Stimulated activated naive CD8-positive, alpha-beta T cell treated with anti-CD3 and anti-CD28 coated beads, Interleukin-15, Interleukin-2, amounts not matched to agents 100 ng/mL and 50 ng/mL, for 24 hours (primary cell): ENCODE measurements around the gene DDX60.
"Not testable (repeated sequence)": the region's sequence is repeated elsewhere in the genome, so short reads cannot be mapped to it uniquely, and the experiment has no call there.

ENCODE experiments used
- H3K27ac Mint-ChIP-seq: one replicate; pipeline ENCODE4 v1.8.0; 2021; ENCODE audit warnings: mild to moderate bottlenecking, mixed read lengths
- H3K27me3 Mint-ChIP-seq: one replicate; pipeline ENCODE4 v1.8.0; 2021; ENCODE audit warnings: mixed read lengths
- H3K36me3 Mint-ChIP-seq: one replicate; pipeline ENCODE4 v1.8.0; 2021; ENCODE audit warnings: low read depth, mixed read lengths
- H3K4me1 Mint-ChIP-seq: one replicate; pipeline ENCODE4 v1.8.0; 2021; ENCODE audit warnings: low read depth, mixed read lengths
- H3K4me3 Mint-ChIP-seq: one replicate; pipeline ENCODE4 v1.8.0; 2021; ENCODE audit warnings: mild to moderate bottlenecking, mixed read lengths
- H3K9me3 Mint-ChIP-seq: one replicate; pipeline ENCODE4 v1.8.0; 2021; ENCODE audit warnings: mixed read lengths

DDX60 gene

DNA sequence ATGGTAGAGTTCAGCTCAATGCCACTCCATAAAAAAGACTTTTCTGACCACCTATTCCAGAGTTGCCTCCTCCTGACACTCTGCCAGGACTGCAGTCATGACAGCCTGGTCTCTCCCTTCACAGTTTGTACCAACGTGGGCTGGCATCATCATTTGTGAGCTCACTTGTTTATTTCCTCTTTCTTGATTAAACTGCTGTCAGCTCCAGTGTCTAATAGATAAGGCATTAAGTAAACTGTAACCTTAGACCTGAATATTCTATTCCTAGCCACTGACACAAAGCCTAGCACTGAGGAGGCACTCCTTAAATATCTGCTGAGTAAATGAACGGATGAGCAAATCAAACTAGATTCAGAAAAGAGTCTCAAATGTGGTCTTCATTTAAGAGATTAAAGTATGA, 48.7 kb downstream of the DDX60 start:
- peaks cover 59% of the 10 kb centered on the region for H3K36me3 Mint-ChIP-seq
- H3K27me3 Mint-ChIP-seq, result no peaks in the 10 kb centered on the region
- no peaks in the 10 kb centered on the region for H3K9me3 Mint-ChIP-seq
- no peak overlapping the region for H3K27ac Mint-ChIP-seq
- no peak overlapping the region for H3K4me3 Mint-ChIP-seq
- H3K4me1 Mint-ChIP-seq, result peaks cover 8% of the 10 kb centered on the region

GRCh38 chr4:168265327-168265726, 53.2 kb downstream of the DDX60 start:
- no peaks in the 10 kb centered on the region for H3K9me3 Mint-ChIP-seq
- peaks cover 60% of the 10 kb centered on the region for H3K36me3 Mint-ChIP-seq
- no peaks in the 10 kb centered on the region for H3K27me3 Mint-ChIP-seq
- no peak overlapping the region for H3K4me3 Mint-ChIP-seq
- no peaks in the 10 kb centered on the region for H3K4me1 Mint-ChIP-seq
- no peak overlapping the region for H3K27ac Mint-ChIP-seq

DNA sequence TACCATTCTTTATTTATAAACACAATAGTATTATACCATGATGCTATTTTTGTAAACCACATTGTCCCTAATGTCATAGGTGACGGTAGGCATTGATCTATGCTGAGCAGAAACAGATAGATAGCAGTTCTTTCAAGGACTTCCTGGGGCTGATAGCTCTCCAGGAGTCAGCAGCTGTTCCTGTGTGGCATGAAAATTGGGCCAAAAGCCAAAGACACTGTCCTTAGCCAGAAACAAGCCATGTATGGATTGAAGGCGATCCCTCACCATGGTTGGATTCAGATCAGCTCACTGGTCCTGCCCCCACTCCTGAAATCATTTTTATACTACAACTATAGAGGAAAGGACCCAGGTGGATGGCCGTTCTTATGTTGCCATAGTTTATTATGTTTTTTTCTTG, 53.6 kb downstream of the DDX60 start:
- Mint-ChIP-seq H3K36me3 (peaks cover 60% of the 10 kb centered on the region), H3K27me3 (no peaks in the 10 kb centered on the region), H3K4me1 (no peaks in the 10 kb centered on the region), H3K27ac (no peak overlapping the region), H3K9me3 (no peaks in the 10 kb centered on the region), H3K4me3 (no peak overlapping the region)

GRCh38 chr4:168263039-168263438, 55.5 kb downstream of the DDX60 start:
- Mint-ChIP-seq H3K4me3 (no peak overlapping the region), H3K27ac (no peak overlapping the region), H3K27me3 (no peaks in the 10 kb centered on the region), H3K4me1 (no peaks in the 10 kb centered on the region), H3K9me3 (no peaks in the 10 kb centered on the region), H3K36me3 (peaks cover 44% of the 10 kb centered on the region)

DNA sequence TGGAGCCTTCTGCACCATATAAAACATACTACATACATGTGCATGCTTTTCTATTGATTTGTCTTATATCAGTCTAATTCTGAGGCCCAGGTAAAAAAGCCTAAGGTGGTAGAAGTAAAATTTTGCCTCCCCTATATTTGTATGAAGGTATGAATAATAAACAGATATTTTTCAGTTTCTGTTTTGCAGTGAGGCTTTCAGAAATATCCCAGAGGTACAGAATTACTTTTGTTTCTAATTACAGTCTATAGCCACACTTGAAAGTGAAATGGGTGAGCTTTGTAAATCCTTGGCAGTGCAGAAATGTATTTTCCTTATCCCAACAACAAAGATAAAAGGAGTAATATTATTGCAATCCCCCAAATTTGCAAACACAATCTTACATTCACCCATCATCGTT, 59.5 kb downstream of the DDX60 start:
- Mint-ChIP-seq H3K4me1 (peaks cover 3% of the 10 kb centered on the region), H3K36me3 (peaks cover 49% of the 10 kb centered on the region), H3K9me3 (no peaks in the 10 kb centered on the region), H3K4me3 (no peak overlapping the region), H3K27me3 (no peaks in the 10 kb centered on the region), H3K27ac (no peak overlapping the region)

GRCh38 chr4:168257768-168258167, 60.8 kb downstream of the DDX60 start:
- Mint-ChIP-seq H3K27ac (no peak overlapping the region), H3K4me1 (peaks cover 3% of the 10 kb centered on the region), H3K27me3 (no peaks in the 10 kb centered on the region), H3K36me3 (peaks cover 52% of the 10 kb centered on the region), H3K9me3 (no peaks in the 10 kb centered on the region), H3K4me3 (no peak overlapping the region)

DNA sequence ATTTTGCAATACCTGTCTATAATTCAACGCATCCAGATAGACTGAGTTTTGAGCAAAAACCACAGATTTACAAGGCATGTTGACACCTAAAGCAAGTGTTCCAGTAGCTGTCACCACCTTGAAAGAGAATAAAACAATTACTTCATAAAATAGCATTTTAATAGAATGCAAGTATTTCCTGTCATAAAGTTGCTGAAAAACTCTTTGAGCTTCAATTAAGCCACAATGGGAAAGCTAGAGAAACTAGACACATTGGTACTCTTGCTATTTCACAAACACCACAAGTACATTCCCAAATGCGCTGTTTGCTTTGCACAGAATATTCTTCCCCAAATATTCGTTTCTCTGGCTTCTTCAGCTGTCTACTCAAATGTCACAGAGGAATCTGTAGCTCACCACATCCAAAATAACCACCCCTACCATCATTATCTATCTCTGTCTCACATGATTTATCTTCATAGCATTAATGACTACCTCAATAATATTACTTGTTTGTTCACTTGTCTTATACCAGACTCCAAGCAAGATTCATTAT, 70.3 kb downstream of the DDX60 start:
- H3K27ac Mint-ChIP-seq, result no peak overlapping the region
- H3K4me3 Mint-ChIP-seq, result no peak overlapping the region
- H3K36me3 Mint-ChIP-seq, result peaks cover 71% of the 10 kb centered on the region
- no peaks in the 10 kb centered on the region for H3K4me1 Mint-ChIP-seq
- peaks cover under 1% of the 10 kb centered on the region for H3K9me3 Mint-ChIP-seq
- no peaks in the 10 kb centered on the region for H3K27me3 Mint-ChIP-seq

GRCh38 chr4:168247603-168248002, 70.9 kb downstream of the DDX60 start:
- H3K4me1 Mint-ChIP-seq, result no peaks in the 10 kb centered on the region
- H3K9me3 Mint-ChIP-seq, result peaks cover 7% of the 10 kb centered on the region
- no peak overlapping the region for H3K27ac Mint-ChIP-seq
- no peak overlapping the region for H3K4me3 Mint-ChIP-seq
- peaks cover 73% of the 10 kb centered on the region for H3K36me3 Mint-ChIP-seq
- H3K27me3 Mint-ChIP-seq, result no peaks in the 10 kb centered on the region

- Mint-ChIP-seq H3K27me3 (no peaks in the 10 kb centered on the region), H3K27ac (no peak overlapping the region), H3K36me3 (peaks cover 75% of the 10 kb centered on the region), H3K4me3 (no peak overlapping the region), H3K9me3 (peaks cover 18% of the 10 kb centered on the region), H3K4me1 (peaks cover 10% of the 10 kb centered on the region)
Measured at GRCh38 chr4:168241953-168242352, 76.6 kb downstream of the DDX60 start.

DNA sequence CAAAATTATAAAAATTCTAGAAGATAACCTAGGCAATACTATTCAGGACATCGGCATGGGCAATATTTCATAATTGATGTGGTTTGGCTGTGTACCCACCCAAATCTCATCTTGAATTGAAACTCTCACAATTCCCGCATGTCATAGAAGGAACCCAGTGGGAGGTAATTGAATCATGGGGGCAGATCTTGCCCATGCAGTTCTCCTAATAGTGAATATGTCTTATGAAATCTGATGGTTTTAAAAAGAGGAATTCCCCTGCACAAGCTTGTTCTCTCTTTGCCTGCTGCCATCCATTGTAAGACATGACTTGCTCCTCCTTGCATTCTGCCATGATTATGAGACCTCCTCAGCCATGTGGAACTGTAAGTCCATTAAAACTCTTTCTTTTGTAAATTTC, 77.7 kb downstream of the DDX60 start:
- Mint-ChIP-seq H3K36me3 (peaks cover 73% of the 10 kb centered on the region), H3K27ac (no peak overlapping the region), H3K27me3 (no peaks in the 10 kb centered on the region), H3K9me3 (peaks cover 18% of the 10 kb centered on the region), H3K4me1 (peaks cover 10% of the 10 kb centered on the region), H3K4me3 (no peak overlapping the region)

DNA sequence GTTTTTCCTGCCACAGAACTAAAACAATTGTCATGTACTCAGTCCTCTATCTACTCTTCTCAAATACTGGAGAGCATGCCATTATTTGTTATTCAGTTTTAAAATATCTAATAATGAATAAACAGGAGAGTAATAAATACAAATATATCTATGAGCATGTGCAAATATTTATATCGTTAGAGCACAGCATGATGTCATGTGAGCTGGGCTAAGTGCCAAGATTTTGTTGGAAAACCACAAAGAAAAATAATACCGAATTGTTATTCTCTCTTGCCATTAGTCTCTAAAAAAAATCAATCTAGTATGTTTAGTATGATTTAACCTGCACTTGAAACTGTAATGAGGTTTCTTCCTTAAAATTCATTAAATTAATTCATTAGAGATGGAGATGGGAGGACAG, 97.3 kb downstream of the DDX60 start:
- Mint-ChIP-seq H3K4me3 (no peak overlapping the region), H3K36me3 (peaks cover 77% of the 10 kb centered on the region), H3K9me3 (peaks cover 6% of the 10 kb centered on the region), H3K27ac (no peak overlapping the region), H3K4me1 (peaks cover 5% of the 10 kb centered on the region), H3K27me3 (no peaks in the 10 kb centered on the region)

DNA sequence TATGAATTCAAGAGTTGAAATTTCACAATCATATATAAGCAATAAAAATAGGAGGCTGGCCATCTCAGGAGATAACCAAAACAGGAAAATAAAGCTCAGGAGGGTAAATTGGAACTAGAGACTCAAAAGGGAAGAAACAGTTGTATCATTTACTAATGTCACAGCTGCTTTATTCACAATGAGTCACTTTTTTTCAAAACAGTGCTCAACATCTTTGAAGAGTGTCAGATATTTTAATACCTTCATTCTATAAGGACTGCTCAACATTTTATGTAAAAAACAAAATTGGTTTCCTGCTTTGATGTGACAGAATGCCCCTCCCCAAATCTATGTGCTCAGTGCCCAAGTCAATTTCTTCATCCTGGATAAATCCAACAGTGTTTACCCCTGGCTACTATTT, 97.7 kb downstream of the DDX60 start:
- Mint-ChIP-seq H3K4me1 (peaks cover 5% of the 10 kb centered on the region), H3K9me3 (peaks cover 6% of the 10 kb centered on the region), H3K27me3 (no peaks in the 10 kb centered on the region), H3K27ac (no peak overlapping the region), H3K4me3 (no peak overlapping the region), H3K36me3 (peaks cover 81% of the 10 kb centered on the region)

DNA sequence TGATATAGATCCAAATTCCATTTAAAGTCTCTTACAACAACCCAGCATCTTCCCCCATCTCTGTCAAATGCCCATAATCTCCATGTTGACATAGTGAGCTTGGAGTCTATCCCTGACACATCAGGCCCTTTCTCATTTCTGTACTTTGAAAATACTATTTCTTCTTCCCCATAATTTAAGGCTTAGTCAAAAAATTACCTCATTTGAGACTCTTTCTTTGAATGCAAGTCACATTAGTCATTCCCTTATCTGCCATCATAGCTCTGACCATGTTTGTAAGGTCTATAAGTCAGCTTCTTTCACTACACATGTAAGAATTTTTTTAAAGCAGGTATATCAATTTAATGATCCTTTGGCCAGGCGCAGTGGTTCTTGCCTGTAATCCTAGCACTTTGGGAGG, 99.9 kb downstream of the DDX60 start:
- Mint-ChIP-seq H3K27me3 (no peaks in the 10 kb centered on the region), H3K4me1 (peaks cover 5% of the 10 kb centered on the region), H3K9me3 (peaks cover 10% of the 10 kb centered on the region), H3K36me3 (peaks cover 89% of the 10 kb centered on the region), H3K4me3 (no peak overlapping the region), H3K27ac (no peak overlapping the region)

- peaks cover 58% of the 10 kb centered on the region for H3K36me3 Mint-ChIP-seq
- not testable (repeated sequence) for H3K27me3 Mint-ChIP-seq, H3K4me1 Mint-ChIP-seq, H3K4me3 Mint-ChIP-seq, H3K27ac Mint-ChIP-seq
- peaks cover 17% of the 10 kb centered on the region for H3K9me3 Mint-ChIP-seq
Measured at GRCh38 chr4:168213511-168213910, 105.0 kb downstream of the DDX60 start.

- Mint-ChIP-seq H3K27ac (no peak overlapping the region), H3K4me3 (no peak overlapping the region), H3K4me1 (no peaks in the 10 kb centered on the region), H3K36me3 (peaks cover 49% of the 10 kb centered on the region), H3K9me3 (peaks cover 11% of the 10 kb centered on the region), H3K27me3 (no peaks in the 10 kb centered on the region)
Measured at GRCh38 chr4:168212656-168213055, 105.9 kb downstream of the DDX60 start.

- peaks cover 25% of the 10 kb centered on the region for H3K36me3 Mint-ChIP-seq
- no peak overlapping the region for H3K27ac Mint-ChIP-seq
- H3K9me3 Mint-ChIP-seq, result peaks cover 15% of the 10 kb centered on the region
- H3K27me3 Mint-ChIP-seq, result no peaks in the 10 kb centered on the region
- H3K4me3 Mint-ChIP-seq, result no peak overlapping the region
- H3K4me1 Mint-ChIP-seq, result no peaks in the 10 kb centered on the region
Measured at GRCh38 chr4:168208957-168209614, 109.5 kb downstream of the DDX60 start.
